DND-41 (cell line): ENCODE results near the gene FYB1.

Experiments used
- ATAC-seq: fragments of 200-7000 bp; cut with Tn5 transposase; 3 replicates; pipeline ENCODE4 v1.9.1; 2021; ENCODE audit warnings: low read depth; ENCODE audit not compliant: insufficient read depth
- DNase-seq: peaks from one replicate; pipeline ENCODE4 v3.0.0-alpha.2; 2020
- H2AFZ ChIP-seq: 2 replicates; pipeline ENCODE4 v1.6.0; 2012; ENCODE audit warnings: low read depth, low read length
- H3K27ac ChIP-seq: 2 replicates; pipeline ENCODE4 v1.5.1; 2012; ENCODE audit warnings: low read length, inconsistent platforms
- H3K27me3 ChIP-seq: fragments of 200-600 bp; sonication (generic); 2 replicates; pipeline ENCODE4 v1.6.0; 2012; ENCODE audit warnings: low read length, mild to moderate bottlenecking, inconsistent platforms; ENCODE audit not compliant: insufficient read depth, poor library complexity
- H3K36me3 ChIP-seq: 2 replicates; pipeline ENCODE4 v1.5.1; 2012; ENCODE audit warnings: low read length, inconsistent platforms; ENCODE audit not compliant: insufficient read depth
- H3K4me1 ChIP-seq: 2 replicates; pipeline ENCODE4 v1.5.1; 2012; ENCODE audit warnings: mild to moderate bottlenecking, low read length; ENCODE audit not compliant: insufficient read depth
- H3K4me2 ChIP-seq: 2 replicates; pipeline ENCODE4 v1.6.0; 2012; ENCODE audit warnings: mild to moderate bottlenecking, moderate library complexity, low read length, inconsistent platforms; ENCODE audit not compliant: insufficient read depth
- H3K4me3 ChIP-seq, 2 experiments: fragments of 200-600 bp in 1 of 2; shearing (Covaris generic) in 1 of 2; 2 replicates each; pipeline ENCODE4 v1.5.1; 2012 to 2016; ENCODE audit warnings: inconsistent platforms in 2 of 2, low read length in 2 of 2, mild to moderate bottlenecking in 2 of 2, low read depth in 1 of 2, moderate library complexity in 1 of 2
- H3K79me2 ChIP-seq: 2 replicates; pipeline ENCODE4 v1.6.0; 2012; ENCODE audit warnings: low read length, inconsistent platforms; ENCODE audit not compliant: insufficient read depth
- H3K9ac ChIP-seq: 2 replicates; pipeline ENCODE4 v1.6.0; 2012; ENCODE audit warnings: low read depth, mild to moderate bottlenecking, inconsistent platforms, low read length, moderate library complexity
- H3K9me3 ChIP-seq: 2 replicates; pipeline ENCODE4 v1.5.1; 2012; ENCODE audit warnings: low read length, moderate library complexity, mild to moderate bottlenecking, inconsistent platforms; ENCODE audit not compliant: insufficient read depth, severe bottlenecking
- H4K20me1 ChIP-seq: 2 replicates; pipeline ENCODE4 v1.6.0; 2012; ENCODE audit warnings: low read length; ENCODE audit not compliant: insufficient read depth
- CTCF ChIP-seq: IDR thresholded peaks from 2 replicates; pipeline ENCODE4 v1.5.1; 2012; ENCODE audit warnings: borderline replicate concordance, low read length, moderate library complexity, mild to moderate bottlenecking; ENCODE audit not compliant: poor library complexity, severe bottlenecking; ENCODE audit errors: extremely low read depth
- EZH2 ChIP-seq: IDR thresholded peaks from 3 replicates; pipeline ENCODE4 v1.6.1; 2012; ENCODE audit warnings: borderline replicate concordance, low read depth, mild to moderate bottlenecking, moderate library complexity, low read length, inconsistent platforms; ENCODE audit not compliant: severe bottlenecking

The FYB1 gene

GRCh38 chr5:39160576-39161213 lies 58.7 kb downstream of the FYB1 start:
- no peak overlapping the region for H2AFZ ChIP-seq
- H3K27ac ChIP-seq, result no peak overlapping the region
- no peak for DNase-seq
- no peak for ATAC-seq
- H3K9ac ChIP-seq, result no peak overlapping the region
- no peaks in the 10 kb centered on the region for H3K36me3 ChIP-seq
- H3K4me2 ChIP-seq, result no peak overlapping the region
- peaks cover 22% of the 10 kb centered on the region for H3K4me1 ChIP-seq
- no peaks in the 10 kb centered on the region for H3K9me3 ChIP-seq
- H3K4me3 ChIP-seq, result no peak overlapping the region
- no peaks in the 10 kb centered on the region for H3K79me2 ChIP-seq
- no peak for TF ChIP-seq EZH2
- TF ChIP-seq CTCF, result no peak
- H3K27me3 ChIP-seq, result no peaks in the 10 kb centered on the region
- no peaks in the 10 kb centered on the region for H4K20me1 ChIP-seq

GRCh38 chr5:39159811-39160490 lies 59.4 kb downstream of the FYB1 start:
- TF ChIP-seq CTCF (no peak), EZH2 (no peak)
- ATAC-seq (no peak), DNase-seq (no peak)
- Histone ChIP-seq H4K20me1 (no peaks in the 10 kb centered on the region), H3K4me1 (peaks cover 20% of the 10 kb centered on the region), H3K9ac (no peak overlapping the region), H3K79me2 (no peaks in the 10 kb centered on the region), H3K4me2 (no peak overlapping the region), H3K9me3 (no peaks in the 10 kb centered on the region), H3K4me3 (no peak overlapping the region), H3K27me3 (no peaks in the 10 kb centered on the region), H3K36me3 (no peaks in the 10 kb centered on the region), H2AFZ (no peak overlapping the region), H3K27ac (no peak overlapping the region)

- Histone ChIP-seq H3K36me3 (no peaks in the 10 kb centered on the region), H3K4me1 (peaks cover 8% of the 10 kb centered on the region), H3K4me2 (no peak overlapping the region), H2AFZ (no peak overlapping the region), H3K27me3 (no peaks in the 10 kb centered on the region), H3K27ac (no peak overlapping the region), H4K20me1 (no peaks in the 10 kb centered on the region), H3K79me2 (no peaks in the 10 kb centered on the region), H3K9me3 (no peaks in the 10 kb centered on the region), H3K4me3 (no peak overlapping the region), H3K9ac (no peak overlapping the region)
- no peak for TF ChIP-seq CTCF
- TF ChIP-seq EZH2, result no peak
- ATAC-seq, result no peak
- no peak for DNase-seq
Observed at GRCh38 chr5:39158786-39159185, 60.6 kb downstream of the FYB1 start.
